ENCODE results near the gene FAM156B.
"Not testable (repeated sequence)": the region's sequence is repeated elsewhere in the genome, so short reads cannot be mapped to it uniquely, and the experiment has no call there.

The FAM156B gene, protein sequence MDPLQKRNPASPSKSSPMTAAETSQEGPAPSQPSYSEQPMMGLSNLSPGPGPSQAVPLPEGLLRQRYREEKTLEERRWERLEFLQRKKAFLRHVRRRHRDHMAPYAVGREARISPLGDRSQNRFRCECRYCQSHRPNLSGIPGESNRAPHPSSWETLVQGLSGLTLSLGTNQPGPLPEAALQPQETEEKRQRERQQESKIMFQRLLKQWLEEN

GRCh38 chrX:52896855-52897709, at the start of gene FAM156B:
TSS of gene FAM156B (plus strand) at chrX:52897330. CDS start at chrX:52907226, 9,896 bp downstream.
- DNase-seq (ENCODE audit: low read depth) = not testable (repeated sequence)

DNA sequence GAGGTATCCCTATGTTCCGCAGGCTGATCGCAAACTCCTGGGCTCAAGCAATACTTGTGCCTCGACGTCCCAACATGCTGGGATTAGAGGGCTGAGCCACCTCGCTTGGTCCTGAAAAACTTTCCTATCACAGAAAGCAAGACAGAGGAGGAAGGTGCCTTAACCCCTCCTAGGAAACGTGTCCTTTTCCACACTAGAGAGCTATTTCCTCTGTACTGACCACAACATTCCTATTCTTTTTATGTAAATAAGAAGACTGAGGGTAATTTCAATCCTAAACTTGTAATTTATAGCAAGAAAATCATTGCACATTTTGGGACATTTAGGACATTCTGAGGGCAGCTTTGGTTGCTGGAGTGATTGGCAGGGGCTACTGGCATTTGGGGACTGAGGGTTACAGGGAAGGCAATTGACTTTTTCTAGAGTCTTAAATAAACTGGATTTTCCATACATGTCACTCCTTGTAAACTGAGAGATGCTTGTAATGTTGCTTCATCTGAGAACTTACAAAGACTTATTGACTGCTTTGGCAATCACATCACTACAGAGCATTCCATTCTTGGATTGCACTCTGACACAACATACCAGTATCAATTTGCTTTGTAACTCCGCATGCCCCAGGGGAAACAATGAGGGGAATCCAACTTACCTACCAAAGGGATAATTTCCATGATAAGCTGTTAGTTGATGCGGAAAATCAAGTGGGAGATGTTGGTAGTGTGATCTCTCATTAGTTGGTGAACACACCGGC, 44.8 kb upstream of the FAM156B start:
- no peak for DNase-seq (ENCODE audit: low read depth)

DNA sequence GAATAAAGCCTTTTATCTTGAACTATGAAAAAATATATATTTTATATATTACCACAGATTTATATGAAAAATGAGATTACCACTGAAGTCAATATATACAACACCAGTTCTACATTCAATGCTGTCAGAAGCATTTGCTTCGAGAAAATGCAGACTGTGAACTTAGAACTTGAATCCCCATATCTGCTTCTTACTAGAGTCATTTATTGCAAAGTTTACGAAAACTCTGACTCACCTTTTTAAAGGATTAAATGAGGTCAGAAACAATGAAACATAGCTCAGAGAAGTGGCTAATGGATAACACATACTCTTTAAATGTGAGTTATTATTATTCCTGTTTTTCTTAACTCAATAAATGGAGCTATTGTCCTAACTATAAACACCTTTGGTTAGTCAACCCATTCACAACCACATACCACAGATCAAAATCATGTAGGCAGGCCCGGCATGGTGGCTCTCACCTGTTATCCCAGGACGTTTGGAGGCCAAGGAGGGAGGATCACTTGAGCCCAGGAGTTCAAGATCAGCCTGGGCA, 40.1 kb upstream of the FAM156B start:
- not testable (repeated sequence) for DNase-seq (ENCODE audit: low read depth)

- DNase-seq (ENCODE audit: low read depth) = no peak
Observed at GRCh38 chrX:52865343-52865998, 31.7 kb upstream of the FAM156B start.

DNA sequence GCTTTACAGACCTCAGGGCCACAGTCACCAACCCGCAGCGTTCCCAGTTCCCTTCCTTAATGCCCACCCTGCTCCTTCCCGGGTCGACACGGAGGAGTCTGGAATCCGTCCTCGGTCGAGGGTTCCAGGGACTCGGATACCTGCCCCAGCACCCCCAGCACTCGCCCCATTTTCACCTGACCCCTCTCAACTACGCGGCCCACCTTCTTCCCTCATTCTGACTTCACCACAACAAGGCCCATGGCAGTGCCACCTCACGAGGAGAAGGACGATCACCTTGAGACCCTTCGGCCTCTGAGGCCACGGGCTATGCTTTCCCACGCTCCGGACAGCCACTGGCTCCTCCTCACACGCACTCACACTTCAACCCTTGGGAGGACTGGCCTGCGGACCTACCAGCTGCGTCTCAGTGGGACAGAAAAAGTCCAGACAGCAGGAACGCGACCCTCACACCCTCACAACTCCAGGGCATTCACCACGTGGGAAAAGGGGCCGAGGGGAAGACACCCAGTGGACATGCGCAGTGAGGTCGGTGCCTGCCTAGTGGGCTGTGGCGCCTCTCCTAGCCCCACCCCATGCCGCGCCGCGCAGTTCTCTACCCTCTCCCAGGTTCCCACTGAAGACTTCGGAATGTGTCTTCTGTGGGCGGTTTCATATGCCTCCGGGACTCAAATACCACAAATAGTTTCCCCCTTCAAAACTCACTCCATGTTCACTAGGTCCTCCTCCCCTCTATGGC, 29.4 kb upstream of the FAM156B start, which contains the start of gene XAGE3:
Gene XAGE3 (minus strand): TSS at position 474 of the 739 bp plus-strand sequence. CDS start 950 bp downstream, outside the sequence.
- no peak for DNase-seq (ENCODE audit: low read depth)

GRCh38 chrX:52870046-52870445, 27.1 kb upstream of the FAM156B start:
- DNase-seq (ENCODE audit: low read depth) = no peak

DNA sequence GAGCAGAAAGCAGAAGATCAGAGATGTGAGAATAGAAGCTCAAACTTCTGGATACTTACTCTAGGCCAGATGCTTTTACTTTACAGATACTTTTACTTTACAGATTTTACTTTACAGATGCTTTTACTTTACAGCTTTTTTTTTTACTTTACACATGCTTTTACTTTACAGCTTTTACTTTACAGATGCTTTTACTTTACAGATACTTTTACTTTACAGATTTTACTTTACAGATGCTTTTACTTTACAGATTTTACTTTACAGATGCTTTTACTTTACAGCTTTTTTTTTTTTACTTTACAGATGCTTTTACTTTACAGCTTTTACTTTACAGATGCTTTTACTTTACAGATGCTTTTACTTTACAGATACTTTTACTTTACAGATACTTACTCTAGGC, 23.3 kb upstream of the FAM156B start:
- DNase-seq (ENCODE audit: low read depth) = not testable (repeated sequence)

DNA sequence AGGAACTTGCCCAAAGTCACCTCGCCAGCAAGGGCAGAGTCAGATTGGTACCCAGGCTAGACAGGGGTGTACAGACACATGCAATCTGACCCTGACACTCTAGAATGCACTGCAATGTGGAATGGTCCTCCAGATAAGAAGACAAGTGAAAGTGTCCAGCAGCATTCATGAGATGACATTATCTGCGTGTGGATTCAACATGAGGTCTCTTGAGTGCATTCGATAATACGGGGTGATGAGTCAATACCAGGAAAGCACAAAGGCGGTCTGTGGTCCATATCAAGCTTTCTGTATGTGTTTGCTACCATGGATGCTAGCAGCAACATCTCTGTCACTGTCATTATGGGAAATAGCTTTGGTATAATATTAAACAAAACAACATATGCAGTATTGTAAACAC, 22.5 kb upstream of the FAM156B start:
- DNase-seq (ENCODE audit: low read depth) = no peak

- not testable (repeated sequence) for DNase-seq (ENCODE audit: low read depth)
Observed at GRCh38 chrX:52875436-52875835, 21.7 kb upstream of the FAM156B start.

DNA sequence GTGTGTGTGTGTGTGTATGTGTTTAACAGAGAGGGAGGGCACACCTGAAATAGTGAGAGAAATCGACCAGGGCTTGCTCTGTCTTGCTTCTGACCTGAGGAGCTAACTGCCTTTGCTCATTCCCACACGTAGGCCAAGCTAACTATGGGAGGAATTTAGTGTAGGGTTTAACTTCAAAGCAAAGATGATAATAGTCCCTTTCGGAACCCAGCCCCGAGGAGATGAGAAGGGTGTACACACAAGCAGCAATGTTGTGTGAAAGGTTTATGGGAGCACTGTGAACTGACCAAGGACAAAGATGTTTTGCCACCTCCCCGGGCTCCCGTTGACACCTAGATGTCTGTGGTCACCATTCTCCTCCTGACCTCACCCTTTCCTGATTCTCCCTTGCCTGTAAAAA, 20.7 kb upstream of the FAM156B start:
- not testable (repeated sequence) for DNase-seq (ENCODE audit: low read depth)

- DNase-seq (ENCODE audit: low read depth) = not testable (repeated sequence)
Observed at GRCh38 chrX:52887459-52887858, 9.7 kb upstream of the FAM156B start.

DNA sequence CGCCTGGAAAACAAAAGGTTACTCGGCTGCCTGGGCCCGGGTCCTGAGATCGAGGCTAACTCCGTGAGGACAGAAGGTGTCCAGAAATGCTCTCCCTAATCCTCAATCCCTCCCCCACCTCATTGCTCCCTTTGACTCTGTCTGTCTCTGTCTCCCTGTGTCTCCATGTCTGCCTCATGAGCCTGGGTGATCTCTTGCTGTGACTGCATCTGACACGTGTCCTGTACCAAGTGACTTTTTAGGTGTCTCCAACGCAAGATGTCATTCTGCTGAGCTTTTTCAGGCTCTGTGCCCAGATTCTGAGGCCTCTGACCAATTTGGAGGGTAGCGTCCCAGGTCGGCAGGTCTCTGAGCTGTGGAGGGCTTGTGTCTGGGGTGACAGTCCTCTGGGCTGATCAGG, 9.0 kb upstream of the FAM156B start:
- DNase-seq (ENCODE audit: low read depth) = not testable (repeated sequence)

DNA sequence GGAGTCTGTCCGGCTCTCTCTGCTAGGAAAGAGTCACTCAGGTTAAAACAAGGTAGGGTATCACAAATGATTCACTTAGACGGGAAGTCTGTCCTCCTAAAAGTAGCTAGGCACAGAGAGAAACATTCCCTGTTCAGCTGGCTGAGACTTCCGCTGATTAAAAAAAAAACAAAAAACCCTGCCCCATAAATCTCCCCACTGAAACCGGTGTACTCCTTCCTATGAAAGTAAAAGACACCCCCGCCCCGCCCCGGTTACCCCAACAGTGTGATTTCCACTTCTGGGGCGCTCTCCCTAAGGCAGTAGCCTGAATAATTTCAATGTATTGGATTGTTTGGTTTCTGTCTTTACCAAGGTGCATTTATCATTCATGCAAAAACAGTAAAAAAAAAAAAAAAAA, 692 bp upstream of the FAM156B start:
- not testable (repeated sequence) for DNase-seq (ENCODE audit: low read depth)

- not testable (repeated sequence) for DNase-seq (ENCODE audit: low read depth)
Observed at GRCh38 chrX:52905531-52905930, 8.4 kb downstream of the FAM156B start.

GRCh38 chrX:52906072-52906471, 8.9 kb downstream of the FAM156B start:
- DNase-seq (ENCODE audit: low read depth) = not testable (repeated sequence)

- DNase-seq (ENCODE audit: low read depth) = not testable (repeated sequence)
Observed at GRCh38 chrX:52907137-52907536, 10.0 kb downstream of the FAM156B start.

DNA sequence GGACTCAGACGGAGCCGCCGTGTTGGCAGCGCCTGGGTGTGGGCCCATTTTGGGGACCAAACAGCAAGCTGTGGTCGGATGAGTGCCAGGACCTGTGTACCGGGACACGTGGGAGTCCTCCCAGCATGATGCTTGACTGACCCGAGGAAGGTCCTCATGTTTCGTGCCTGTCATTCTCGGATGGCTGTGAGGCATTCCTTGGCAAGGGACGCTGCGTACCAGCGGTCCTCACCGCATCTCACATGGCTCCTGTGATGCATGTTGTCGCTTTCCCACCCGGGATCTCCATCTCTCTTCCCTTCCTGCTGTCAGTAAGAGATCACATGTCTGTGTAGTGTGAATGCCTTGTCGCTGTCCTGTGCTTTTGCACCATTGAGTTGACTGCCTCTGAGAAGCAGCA, 10.8 kb downstream of the FAM156B start:
- DNase-seq (ENCODE audit: low read depth) = not testable (repeated sequence)

GRCh38 chrX:52909313-52909969, 12.3 kb downstream of the FAM156B start:
- DNase-seq (ENCODE audit: low read depth) = not testable (repeated sequence)

- not testable (repeated sequence) for DNase-seq (ENCODE audit: low read depth)
Observed at GRCh38 chrX:52913681-52914080, 16.6 kb downstream of the FAM156B start.

- not testable (repeated sequence) for DNase-seq (ENCODE audit: low read depth)
Observed at GRCh38 chrX:52914704-52915103, 17.6 kb downstream of the FAM156B start.
